ENCODE results near the gene IRF9.

DNA sequence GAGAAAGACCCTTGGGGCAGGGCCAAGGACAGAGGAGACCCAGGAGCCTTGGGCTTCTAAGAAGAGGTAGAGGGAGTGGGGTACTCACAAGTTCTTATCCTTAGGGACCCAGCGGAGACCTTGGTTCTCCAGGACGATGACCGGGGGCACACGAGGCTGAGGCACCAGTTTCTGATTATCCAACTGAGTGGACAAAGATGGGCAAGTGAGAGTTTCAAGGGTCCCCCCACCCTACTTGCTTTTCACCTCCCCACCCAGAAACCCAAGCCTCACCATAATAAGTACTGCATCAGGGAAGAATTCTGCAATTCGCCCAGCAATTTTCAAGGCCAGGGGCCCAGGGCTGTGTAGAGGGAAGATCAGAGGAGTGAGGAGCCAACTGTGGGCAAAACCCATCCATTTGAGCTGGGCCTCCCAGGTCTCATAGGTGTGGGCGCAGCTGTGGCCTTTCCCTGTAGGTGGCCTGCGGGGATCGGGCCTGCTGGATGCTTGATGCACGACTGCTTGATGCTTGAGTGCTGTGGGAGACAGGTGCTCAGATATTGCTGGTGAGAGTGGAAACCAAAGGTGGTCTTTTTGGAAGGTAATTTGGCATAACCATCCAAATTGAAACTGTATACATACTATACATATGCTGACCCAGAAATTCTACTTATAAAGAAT lies 21.7 kb upstream of the IRF9 start:
- TF ChIP-seq REST (IDR thresholded peaks at IDR 0.05; ENCODE audit: insufficient read depth in 1 of 2, low read depth in 2 of 2, low read length in 2 of 2) = no peak
- TF ChIP-seq FOXP2 (optimal IDR thresholded peaks at IDR 0.05; ENCODE audit: borderline replicate concordance, extremely low read depth, extremely low read length, insufficient read depth) = no peak
- no peak for TF ChIP-seq POLR2AphosphoS5 (IDR thresholded peaks at IDR 0.05; ENCODE audit: low read depth, low read length)

All from PFSK-1 (cell line).